Mammary epithelial cell (primary cell): ENCODE results near the gene SNTB2.

Experiments used
- CTCF ChIP-seq, 2 donors: IDR thresholded peaks in 1 of 2; conservative IDR thresholded peaks in 1 of 2; 2 replicates each; pipeline ENCODE4 v1.5.1; 2011 to 2012; ENCODE audit warnings: inconsistent platforms in 2 of 2, low read length in 2 of 2, mild to moderate bottlenecking in 2 of 2, control low read depth in 1 of 2, low read depth in 1 of 2; ENCODE audit not compliant: insufficient read depth in 1 of 2; ENCODE audit errors: extremely low read depth in 1 of 2
- EZH2 ChIP-seq: IDR thresholded peaks from 2 replicates; pipeline ENCODE4 v1.6.1; 2012; ENCODE audit warnings: low read length, inconsistent platforms, borderline replicate concordance

- TF ChIP-seq CTCF (conservative IDR thresholded peaks at IDR 0.05 in 1 of 2, IDR thresholded peaks at IDR 0.05 in 1 of 2; ENCODE audit: extremely low read depth in 1 of 2, insufficient read depth in 1 of 2, low read depth in 1 of 2, low read length in 2 of 2): no peak
- TF ChIP-seq EZH2: no peak
These were observed 20.6 kb upstream of the SNTB2 start for GRCh38 chr16:69166221-69166833.
